Left cardiac atrium (tissue), 4 donors: ENCODE measurements around the gene PSMC3. TPM values are rescaled to one million over a fixed set of nuclear protein-coding genes. Genes with fewer than 3 reads are reported as not detected.

ENCODE experiments used
- ATAC-seq, 2 donors: fragments of 200-7000 bp; cut with Tn5 transposase; one replicate each; pipeline ENCODE4 v1.9.1; 2020; ENCODE audit warnings: mild to moderate bottlenecking in 2 of 2, moderate library complexity in 2 of 2
- DNase-seq: peaks from one replicate; pipeline ENCODE4 v3.0.0-alpha.2; 2020
- intact Hi-C, 2 donors: fragments of 100-400 bp; cut with DNase I; formaldehyde crosslinking; loops; one replicate each; pipeline versions ENCODE4 v1.14.1 to v1.15.1; 2022 to 2023
- total RNA-seq, 2 donors: library from RNA; stranded (reverse); fragmentation: NEBNext Ultra II Directional; extraction: Animal tissue kit (Norgen Biotek cat#: 25700); gene quantifications; one replicate each; pipeline ENCODE4 v1.2.1, GENCODE V29; 2021
- donor health status: DM: no; HTN: yes; CAD: no.
- donor health status: DM: no; HTN: yes; CAD: no; lungs with severe emphysema.
- donor health status: DM: yes; HTN: yes; CAD: no.
- donor health status: Dilated cardiomyopathy.

The PSMC3 gene
- total RNA-seq, 2 donors from 2014 or later: 133 to 154 TPM

DNA sequence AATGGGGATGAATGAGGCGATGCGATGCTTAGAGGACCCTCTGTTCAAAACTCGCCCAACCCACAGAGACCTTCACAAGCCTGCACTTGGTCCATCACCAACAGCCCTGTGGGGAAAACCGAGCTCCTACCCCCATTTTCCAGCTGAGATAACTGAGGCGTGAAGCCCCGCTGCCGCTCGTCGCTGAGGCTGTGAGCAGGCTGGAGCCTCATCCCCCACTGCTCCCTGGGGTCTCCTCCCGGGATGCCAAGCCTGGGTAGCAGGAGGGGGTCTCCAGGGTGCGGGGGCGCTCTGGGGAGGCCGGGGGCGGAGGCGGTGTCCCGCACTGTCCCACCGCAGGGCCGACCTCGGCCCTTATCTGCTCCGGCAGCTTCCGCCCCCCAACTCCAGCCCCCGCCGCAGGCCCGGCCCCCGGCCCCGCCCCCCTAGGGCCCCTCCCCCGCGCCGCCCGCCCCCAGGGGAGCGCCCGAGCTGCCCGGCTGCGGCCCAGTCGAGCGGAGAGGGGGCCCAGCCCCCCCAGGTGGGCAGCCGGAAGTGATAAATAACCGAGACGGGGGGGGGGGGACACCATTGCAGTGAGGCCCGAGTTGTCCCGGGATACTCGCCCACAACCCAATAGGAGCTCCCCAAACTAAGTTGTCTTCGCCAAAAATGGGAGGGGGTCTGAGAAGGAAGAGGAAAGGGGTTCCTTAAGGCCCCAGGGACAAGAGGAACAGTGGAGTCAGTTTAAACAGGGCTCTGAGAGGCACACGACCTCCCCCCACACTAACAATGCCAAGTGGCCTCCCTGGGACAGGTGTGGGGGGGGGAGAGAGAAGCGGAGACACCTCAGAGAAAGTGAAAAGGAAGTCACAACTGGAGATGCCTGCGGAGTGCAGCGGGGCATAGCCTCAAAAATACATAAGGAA lies 26.1 kb downstream of the PSMC3 start:
- ATAC-seq: peak; percentile 85
- DNase-seq: no peak

DNA sequence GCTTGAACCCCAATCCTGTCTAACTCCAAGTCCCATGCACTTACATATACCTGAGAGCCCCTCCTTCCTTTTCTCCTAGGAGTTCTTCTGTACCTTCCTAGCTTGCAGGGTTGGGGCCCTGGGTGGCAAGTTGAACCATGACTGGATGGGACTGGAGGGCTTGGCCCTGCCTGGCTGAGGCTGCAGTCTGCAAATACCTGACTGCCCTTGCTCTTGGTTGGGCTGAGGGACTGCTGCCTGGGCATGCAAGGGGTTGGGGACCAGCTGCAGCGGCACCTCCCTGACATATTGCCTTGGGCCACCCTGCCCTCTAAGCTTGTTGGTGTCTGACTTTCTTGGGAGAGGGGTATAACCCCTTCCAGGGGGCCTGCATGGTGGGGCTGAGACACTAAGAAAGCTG lies 27.7 kb downstream of the PSMC3 start:
- no peak for ATAC-seq
- DNase-seq: no peak
- intact Hi-C loops: no loop called here

More for the DNA sequence above, 26.1 kb downstream of the PSMC3 start:
- intact Hi-C loops: no loop called here

DNA sequence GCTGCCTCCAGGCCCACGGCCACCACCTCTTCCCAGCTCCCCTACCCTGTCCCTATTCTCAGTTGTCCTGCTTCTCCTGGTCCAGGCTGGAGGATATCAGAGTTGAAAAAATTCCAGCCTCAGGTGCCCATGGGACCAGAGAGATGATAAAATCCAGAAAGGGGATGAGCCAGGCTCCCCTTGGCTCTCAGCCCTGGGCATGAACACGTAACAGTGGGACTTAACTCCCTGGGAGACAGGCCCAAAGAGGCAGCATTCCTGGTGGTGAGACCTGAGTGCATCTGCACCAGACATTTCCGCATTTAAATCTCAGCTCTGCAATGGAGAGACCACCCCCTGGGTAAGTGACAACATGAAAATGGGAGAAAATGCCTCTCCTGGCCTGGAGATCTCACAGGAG lies 28.2 kb downstream of the PSMC3 start:
- no peak for DNase-seq
- ATAC-seq: no peak
- intact Hi-C loops: no loop called here

DNA sequence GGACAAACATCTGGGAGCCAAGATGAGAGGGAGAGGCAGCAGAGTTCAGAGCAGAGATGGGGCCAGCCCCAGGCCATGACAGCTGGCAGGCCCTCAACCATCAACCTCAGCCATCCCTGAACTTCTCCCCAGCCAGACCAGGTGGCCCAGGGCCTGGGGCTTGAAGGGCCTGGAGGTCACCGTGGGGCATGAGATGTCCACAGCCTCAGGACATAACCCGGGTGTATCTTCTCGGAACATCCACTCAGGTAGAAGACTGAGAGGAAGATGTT lies 30.3 kb downstream of the PSMC3 start:
- no peak for ATAC-seq
- intact Hi-C loops: no loop called here

DNA sequence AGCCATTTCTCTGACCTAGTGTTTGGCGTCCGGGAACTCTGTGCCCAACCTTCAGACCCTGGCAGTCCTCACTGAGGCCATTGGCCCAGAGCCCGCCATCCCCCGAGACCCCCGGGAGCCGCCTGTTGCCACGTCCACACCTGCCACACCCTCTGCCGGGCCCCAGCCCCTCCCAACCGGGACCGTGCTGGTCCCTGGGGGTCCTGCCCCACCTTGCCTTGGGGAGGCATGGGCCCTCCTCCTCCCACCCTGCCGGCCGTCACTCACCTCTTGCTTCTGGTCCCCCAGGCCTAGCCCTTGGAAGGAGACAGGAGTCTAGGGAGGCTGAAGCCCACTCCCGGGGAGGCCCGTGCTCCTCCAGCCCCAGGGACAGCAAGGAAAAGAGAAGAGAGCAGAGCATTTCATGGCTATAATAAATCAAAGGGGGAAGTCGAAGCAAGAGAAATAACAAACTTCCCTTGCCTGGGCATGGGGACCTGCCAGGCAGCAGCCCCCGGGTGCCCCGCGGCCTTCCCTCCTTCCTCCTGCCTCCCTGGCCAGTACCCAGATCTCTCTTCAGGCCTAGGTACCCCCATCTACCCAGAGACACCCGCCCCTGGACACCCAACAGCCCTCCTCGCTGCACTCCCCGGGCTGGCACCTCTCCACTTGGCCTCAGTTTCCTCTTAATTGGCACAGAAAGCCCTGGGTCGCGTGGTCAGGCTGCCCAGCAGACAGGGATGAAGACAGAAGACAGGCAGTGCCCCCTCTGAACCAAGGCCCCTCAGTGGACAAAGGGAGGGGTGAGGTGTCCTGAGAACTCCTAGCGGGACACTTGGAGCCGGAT lies 30.8 kb downstream of the PSMC3 start:
- DNase-seq (peak; percentile 21), ATAC-seq (no peak)
- intact Hi-C loops: no loop called here

More for the DNA sequence above, 30.3 kb downstream of the PSMC3 start:
- DNase-seq: no peak

DNA sequence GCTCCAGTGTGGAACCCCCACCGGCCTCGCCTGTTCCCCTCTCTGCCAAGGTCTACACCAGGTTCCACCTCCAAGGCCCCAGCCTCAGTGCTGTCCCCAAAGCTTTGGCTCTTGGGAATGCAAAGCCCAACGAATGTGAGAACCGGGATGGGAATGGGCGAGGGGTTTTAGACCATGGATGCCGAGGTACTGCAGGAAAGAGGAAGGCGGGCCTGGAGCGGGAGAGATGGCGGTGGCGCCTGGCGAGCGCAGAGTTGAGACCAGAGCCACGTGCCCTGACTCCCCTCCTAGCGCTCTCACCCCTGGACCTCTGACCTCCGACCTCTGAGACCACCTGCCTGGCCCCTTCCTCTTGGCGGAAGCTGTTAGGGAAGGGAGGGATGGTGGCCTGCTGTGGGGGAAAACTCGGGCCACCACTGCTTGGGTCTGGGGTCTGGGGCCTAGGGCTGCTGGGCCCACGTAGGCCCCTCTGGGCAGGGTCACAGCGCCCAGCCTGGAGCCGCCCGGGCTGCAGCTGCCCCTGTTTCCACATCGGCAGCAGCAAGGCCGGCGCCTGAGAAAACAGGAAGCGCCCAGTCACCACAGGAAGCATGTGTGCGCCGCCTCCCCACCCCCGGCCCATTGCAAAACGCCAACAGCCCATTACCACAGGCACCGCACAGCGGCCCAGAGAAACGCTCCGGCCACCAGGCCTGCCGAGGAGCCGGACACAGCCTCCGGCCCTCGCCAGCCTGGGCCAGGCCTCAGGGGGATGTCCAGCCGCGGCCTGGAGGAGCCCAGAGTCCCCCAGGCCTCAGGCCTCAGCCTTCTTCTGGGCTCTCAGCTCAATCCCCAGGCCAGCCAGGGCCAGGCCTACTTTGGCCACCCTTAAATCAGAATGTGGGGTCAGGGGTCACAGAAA lies 31.7 kb downstream of the PSMC3 start:
- intact Hi-C loops: no loop called here
- ATAC-seq (peak; percentile 54 to 66), DNase-seq (peak; percentile 79)

DNA sequence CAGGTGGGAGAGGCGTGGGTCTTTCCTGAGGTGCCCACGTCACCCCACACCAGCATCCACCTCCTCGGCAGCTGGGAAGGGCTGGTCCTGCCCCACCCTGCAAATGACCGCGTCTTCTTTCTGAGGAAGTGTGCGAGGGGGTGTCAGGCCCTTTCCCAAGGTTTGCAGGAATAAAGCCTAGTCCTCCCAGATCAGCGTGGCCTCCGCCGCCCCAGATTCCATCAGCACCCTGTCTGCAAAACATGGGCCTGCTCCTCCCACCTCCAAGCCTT lies 32.3 kb downstream of the PSMC3 start:
- peak in 1 of 2 donors; percentile 36 for ATAC-seq

DNA sequence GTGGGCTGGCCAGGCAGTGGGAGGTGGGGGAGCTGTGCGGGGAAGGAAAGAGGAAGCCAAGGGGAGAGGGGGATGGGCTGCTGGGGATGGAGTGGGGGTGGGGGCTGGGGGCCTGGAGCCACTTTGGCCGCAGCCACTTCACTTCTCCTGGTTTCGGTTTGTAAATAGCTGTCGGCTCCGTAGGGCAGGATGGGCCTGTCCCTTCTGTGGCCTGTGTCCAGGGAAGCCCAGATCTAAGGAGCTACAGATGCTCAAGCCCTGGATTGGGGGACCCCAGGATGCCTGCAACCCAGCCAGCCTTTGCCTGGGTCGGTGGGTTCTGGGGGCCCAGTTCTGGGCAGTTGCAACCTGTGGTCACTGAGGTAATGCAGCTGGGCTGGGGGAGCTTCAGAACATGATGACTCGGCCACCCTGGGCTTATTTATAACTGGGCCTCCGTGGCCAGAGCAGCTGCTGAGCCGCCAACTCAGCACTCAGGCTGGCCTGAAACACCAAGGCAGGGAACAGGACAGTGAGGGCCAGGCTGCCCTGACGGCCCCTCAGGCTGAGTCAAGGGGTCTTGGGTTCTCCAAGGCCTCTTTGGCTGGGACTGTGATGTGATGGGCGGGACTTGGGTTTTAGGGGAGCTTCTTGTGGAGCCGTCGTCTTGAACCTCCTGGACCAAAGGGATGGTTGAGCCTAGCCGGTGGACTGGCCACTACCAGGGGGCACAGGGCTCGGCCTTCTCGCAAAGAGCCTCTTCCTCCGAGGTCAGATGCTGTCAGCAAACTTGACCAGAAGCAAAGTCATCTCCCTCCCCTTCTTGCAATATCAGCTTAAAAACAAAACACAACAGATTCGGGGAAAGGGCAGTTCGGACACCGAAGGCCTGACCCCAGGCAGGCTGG lies 32.8 kb downstream of the PSMC3 start:
- intact Hi-C loops: no loop called here
- DNase-seq: peak; percentile 49
- peak; percentile 32 to 56 for ATAC-seq

More for the DNA sequence above, 32.3 kb downstream of the PSMC3 start:
- intact Hi-C loops: no loop called here
- peak; percentile 37 for DNase-seq

DNA sequence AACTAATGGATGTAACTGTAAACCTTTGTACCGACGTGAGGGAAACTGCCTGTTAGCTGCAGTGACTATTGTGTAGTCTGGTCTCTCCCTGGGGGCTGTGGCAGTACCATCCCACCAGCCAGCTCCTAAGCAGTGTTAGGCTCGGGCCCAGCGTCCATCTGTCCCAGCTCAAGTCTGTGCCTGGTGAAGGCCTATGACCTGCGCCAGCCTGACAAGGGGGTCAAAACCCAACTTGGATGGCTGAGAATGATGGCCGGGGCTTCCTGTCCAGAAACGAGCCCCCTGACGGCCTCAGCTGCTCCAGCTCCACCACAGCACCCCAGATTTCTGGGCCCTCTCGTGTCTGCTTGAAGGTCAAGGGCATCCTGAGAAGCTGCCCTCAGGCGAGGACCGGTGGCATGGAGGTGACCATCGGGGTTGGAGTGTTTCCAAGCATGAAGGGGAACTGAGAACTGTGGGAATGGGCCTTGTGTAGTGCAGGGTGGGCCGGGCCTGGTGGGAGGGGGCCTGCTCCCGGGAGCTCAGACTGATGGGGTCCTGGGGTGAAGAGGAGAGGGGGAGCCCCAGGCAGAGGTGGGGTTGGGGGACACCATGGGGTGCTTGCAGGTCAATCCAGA lies 33.6 kb downstream of the PSMC3 start:
- ATAC-seq (no peak), DNase-seq (no peak)
- intact Hi-C loops: no loop called here

DNA sequence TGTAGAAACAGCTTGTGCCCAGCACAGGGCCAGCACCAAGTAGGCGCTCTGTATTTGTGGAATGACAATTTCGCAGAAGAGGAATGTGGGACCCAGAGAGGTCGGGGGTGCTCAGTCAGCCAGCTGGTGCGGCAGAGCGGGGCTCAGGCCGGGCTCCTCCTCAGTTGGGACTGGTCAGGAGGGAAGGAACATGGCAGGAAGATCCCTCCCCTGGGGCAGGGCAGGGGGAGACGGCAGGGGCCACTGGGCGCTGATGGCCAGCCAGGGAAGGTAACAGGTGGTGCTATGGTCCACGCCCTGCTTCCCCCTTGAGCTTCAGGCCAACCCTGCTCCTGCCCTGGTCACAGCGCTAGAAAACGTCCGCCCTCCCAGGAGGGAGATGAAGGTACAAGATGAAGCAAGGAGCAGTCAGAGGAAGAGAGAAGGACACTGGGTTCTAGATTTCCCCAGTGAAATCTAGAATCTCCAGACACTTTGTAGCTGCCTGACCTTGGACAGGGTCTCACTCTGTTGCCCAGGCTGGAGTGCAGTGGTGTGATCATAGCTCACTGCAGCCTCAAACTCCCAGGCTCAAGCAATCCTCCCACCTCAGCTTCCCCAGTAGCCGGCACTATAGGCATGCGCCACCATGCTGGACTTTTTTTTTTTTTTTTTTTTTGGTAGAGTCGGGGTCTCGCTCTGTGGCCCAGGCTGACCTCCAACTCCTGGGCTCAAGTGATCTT lies 34.4 kb downstream of the PSMC3 start:
- DNase-seq (no peak), ATAC-seq (no peak)
- intact Hi-C loops: no loop called here

DNA sequence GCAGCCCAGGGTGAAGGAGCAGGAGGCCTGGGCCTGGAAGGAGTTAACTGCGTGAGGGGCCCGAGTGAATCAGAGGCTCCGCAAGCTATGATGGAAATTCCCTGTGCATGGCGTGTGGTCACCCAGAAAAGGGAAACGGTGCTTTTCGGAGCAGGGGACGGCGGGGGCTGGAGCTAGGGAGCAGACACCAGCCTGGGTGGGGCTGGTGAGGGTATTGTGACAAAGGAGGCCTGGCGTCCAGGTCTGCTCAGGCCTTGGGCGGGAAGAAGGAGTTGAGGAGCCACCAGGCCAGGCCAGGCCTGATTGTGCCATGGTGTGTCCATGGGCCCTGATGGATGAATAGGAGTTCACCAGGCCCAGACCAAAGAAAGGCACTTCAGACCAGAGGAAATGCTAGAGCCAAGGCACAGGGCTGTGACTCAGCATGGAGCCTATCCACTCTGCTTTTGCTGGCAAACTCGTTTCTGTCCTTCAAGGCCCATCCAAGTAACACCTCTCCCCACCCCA lies 35.1 kb downstream of the PSMC3 start:
- intact Hi-C loops: no loop called here
- peak; percentile 7 to 21 for ATAC-seq
- DNase-seq: no peak

DNA sequence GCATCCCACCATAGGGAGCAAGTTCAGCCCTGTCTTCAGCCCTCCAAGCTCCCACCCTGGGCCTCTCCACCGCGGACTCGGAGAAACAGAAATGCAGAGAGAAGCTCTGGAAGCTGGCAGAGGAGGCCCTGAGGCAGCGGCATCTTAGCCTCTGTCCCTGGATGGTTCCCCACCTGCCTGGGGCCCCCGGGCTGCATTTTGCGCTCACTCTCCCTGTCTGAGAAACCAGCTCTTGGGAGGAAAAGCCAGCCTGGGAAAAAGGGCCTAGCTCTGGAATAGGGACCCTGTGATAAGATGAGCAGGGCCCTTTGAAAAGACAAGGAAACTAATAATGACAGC lies 35.8 kb downstream of the PSMC3 start:
- ATAC-seq: no peak
- no peak for DNase-seq
- intact Hi-C loops: no loop called here

DNA sequence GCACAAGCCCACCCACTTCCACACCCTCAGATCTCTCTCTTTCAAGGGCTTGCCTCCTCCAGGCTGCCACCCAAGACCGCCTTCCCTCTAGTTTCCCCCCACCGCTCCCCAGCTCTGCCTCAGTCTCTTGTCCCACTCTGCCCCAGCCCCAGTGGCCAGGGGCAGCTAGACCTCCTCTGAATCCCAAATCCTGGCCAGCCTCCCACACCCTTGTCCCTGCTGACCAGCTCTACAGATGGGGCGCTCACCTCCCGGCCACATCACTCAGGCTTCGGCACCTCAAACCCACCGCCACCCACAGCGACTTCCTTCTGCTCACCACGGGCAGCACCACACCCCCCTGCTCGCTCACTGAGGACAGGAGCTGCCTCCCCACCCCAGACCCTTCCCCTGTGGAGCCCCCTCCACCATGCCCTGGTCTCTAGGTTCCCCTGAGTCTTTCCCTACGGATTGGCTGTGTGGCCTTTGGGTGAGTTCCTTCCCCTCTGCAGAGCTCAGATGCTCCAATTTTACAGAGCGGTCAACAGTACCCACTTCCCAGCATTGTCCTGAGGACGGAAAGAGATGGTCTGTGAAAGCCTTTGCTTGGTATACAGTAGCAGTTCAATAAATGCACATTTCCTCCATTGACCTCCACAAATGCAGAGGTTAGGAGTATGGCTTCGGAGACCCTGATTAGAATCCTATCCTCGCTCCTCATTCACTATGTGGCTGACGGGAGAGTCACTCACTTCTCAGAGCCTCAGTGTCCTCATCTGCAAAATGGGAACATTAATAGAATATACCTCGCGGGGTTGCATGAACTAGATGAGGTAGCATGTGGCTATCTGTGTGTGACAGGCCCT lies 36.4 kb downstream of the PSMC3 start:
- intact Hi-C loops: no loop called here
- ATAC-seq: no peak
- no peak for DNase-seq

DNA sequence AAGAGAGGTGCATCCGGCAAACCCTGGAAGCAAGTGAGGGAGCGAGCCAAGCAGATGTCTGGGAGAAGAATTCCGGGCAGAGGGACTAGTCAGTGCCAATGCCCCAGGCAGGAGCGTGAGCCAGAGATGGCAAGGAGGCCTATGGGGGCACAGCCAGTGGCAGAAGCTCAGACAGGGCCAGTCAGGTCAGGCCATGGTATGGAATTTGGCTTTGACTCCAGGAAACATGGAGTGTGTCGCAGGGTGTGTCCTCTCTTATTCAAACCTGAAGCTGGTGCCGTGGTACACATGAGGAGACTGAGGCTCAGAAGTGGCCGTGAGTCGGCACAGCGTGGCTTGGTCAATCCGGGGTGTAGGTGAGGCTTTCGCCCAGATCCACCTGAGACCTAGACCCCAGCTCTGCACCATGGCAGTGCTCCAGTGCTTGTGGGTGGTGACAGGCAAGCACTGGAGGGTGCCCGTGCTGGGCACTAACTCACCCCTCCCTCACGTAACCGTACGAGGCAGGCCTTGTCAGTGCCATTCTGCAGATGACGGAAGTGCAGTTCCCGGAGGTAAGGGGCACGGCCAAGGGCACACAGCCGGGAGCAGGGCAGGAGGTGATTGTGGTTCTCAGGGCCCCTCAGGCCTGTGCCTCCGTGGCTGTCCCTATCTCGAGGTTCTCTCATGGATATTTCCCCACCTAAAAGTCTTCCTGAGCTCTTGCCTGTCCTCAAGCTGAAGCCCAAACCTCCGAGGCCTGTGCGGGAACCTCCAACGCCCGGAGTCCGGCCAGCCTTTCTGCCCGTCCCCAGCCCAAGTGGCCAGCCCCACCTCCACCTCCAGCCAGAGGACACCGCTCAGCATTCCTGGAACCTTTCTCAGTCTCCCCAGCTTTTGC lies 37.3 kb downstream of the PSMC3 start:
- no peak for ATAC-seq
- DNase-seq: no peak
- intact Hi-C loops: no loop called here

DNA sequence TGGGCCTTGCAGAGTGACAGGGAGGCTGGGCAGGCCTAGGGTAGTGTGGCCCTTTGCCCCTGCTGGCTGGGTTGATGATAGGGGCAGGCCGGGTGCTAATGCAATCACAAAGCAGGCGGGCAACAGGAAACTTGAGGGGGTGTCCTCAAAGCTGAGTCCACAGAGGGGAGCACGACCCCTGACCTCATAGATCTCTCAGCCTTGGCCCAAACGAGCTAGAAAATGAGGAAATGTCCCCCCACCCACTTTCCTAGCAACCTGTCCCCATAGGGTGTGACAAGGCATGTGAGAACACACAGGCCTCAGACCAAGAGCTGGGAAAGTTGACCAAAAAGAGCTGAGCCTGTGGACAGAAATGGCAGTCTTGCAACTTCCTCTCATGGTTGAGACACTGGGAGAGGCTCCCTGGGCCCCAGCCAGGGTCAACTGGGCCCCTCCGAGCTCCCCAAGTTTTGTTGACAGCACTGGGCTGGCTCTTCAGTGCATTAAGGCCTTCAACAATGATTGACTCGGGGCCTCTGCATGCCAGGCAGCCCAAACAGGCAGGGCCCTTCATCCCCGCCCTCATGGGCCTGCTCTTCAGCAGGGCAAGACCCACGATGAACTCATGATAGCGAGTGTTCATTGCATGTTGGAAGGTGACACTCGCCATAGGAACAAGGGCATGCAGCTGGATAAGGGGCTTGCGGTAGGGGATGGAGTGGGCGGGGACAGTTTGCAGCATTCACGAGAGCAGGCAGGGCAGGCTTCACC lies 38.1 kb downstream of the PSMC3 start:
- DNase-seq (no peak), ATAC-seq (peak in 1 of 2 donors; percentile 11)
- intact Hi-C loops: no loop called here
